Cardiac muscle cell (in vitro differentiated cells and primary cell): ENCODE data around the gene MEGF6. TPM values are rescaled to one million over a fixed set of nuclear protein-coding genes. Genes with fewer than 3 reads are reported as not detected.

ENCODE experiments used
- DNase-seq, 2 donors: peaks; one replicate each; pipeline versions ENCODE4 v3.0.0 to v3.0.0-alpha.2; 2010 to 2017; ENCODE audit warnings: low read depth in 1 of 2, low spot score in 1 of 2
- H3K27ac ChIP-seq: fragments of 200-600 bp; sonication (generic); 2 replicates; pipeline ENCODE4 v1.5.1; 2016
- H3K27me3 ChIP-seq: fragments of 200-600 bp; sonication (generic); 2 replicates; pipeline ENCODE4 v1.6.0; 2016; ENCODE audit warnings: control low read depth
- H3K36me3 ChIP-seq: fragments of 200-600 bp; sonication (generic); 2 replicates; pipeline ENCODE4 v1.5.1; 2016; ENCODE audit warnings: control low read depth
- H3K4me1 ChIP-seq: fragments of 200-600 bp; sonication (generic); 2 replicates; pipeline ENCODE4 v1.8.1; 2017; ENCODE audit warnings: low read depth, mild to moderate bottlenecking, mixed run types
- H3K4me3 ChIP-seq: fragments of 200-600 bp; sonication (generic); 2 replicates; pipeline ENCODE4 v1.5.1; 2016; ENCODE audit warnings: mild to moderate bottlenecking
- H3K9me3 ChIP-seq: fragments of 200-600 bp; sonication (generic); 2 replicates; pipeline ENCODE4 v1.5.1; 2017; ENCODE audit warnings: low read depth, mild to moderate bottlenecking, control low read depth
- polyA plus RNA-seq: library from polyadenylated mRNA; unstranded; fragments of >200 nt; fragmentation: Nextera tagmentation; extraction: Ambion mirVana; gene quantifications from 2 replicates; pipeline ENCODE4 v1.2.1, GENCODE V29; 2016
- total RNA-seq: library from RNA; depleted of rRNA; stranded (reverse); fragments of >200 nt; gene quantifications from 2 replicates; pipeline ENCODE4 v1.2.3, GENCODE V29; 2016
- TF ChIP-seq, protein P1 (sequence below): IDR thresholded peaks from 2 replicates; pipeline ENCODE4 v1.5.1; 2012; ENCODE audit warnings: low read depth, mild to moderate bottlenecking, low read length

MEGF6 gene
- total and polyA plus RNA-seq, 2 experiments from 2014 or later = 11.1 to 31.7 TPM

DNA sequence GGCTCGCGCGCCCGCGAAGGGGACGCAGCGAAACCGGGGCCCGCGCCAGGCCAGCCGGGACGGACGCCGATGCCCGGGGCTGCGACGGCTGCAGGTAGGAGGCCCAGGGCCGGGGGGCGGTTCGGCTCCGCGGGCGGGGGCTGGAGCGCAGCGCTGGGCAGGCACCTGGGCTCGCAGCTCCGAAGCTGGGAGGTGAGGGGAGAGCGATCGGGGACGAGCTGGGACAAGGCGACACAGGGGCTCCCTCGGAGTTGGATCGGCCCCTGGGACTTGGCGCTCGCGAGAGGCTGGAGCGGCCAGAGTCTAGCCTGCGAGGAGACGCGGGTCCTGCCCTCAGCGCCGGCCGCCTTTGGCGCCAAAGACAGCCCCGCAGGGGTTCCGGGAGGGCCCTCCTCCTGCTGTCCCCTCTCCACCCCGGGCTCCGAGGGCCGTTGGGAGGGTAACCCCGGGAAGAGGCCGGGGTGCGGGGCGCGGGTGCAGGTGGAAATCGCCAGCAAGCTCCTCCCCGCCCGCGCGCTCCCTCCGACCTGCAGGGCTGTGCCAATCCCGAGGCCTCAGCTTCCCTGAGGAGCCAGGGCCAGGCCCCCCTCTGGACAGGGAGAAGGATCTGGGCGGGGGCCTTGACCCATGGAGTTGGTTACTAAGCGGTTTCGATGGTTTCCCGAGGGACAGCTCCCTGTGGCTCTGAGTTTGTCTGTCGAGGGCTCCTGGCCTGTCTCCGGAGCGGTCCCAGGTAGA, 41.4 kb upstream of the MEGF6 start:
- no peak for DNase-seq
- Histone ChIP-seq H3K27me3 (peaks cover 77% of the 10 kb centered on the region), H3K4me3 (peak overlapping the region; percentile 18), H3K36me3 (no peaks in the 10 kb centered on the region), H3K4me1 (no peaks in the 10 kb centered on the region), H3K27ac (no peak overlapping the region), H3K9me3 (no peaks in the 10 kb centered on the region)
- TF ChIP-seq, protein P1, sequence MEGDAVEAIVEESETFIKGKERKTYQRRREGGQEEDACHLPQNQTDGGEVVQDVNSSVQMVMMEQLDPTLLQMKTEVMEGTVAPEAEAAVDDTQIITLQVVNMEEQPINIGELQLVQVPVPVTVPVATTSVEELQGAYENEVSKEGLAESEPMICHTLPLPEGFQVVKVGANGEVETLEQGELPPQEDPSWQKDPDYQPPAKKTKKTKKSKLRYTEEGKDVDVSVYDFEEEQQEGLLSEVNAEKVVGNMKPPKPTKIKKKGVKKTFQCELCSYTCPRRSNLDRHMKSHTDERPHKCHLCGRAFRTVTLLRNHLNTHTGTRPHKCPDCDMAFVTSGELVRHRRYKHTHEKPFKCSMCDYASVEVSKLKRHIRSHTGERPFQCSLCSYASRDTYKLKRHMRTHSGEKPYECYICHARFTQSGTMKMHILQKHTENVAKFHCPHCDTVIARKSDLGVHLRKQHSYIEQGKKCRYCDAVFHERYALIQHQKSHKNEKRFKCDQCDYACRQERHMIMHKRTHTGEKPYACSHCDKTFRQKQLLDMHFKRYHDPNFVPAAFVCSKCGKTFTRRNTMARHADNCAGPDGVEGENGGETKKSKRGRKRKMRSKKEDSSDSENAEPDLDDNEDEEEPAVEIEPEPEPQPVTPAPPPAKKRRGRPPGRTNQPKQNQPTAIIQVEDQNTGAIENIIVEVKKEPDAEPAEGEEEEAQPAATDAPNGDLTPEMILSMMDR = no peak

DNA sequence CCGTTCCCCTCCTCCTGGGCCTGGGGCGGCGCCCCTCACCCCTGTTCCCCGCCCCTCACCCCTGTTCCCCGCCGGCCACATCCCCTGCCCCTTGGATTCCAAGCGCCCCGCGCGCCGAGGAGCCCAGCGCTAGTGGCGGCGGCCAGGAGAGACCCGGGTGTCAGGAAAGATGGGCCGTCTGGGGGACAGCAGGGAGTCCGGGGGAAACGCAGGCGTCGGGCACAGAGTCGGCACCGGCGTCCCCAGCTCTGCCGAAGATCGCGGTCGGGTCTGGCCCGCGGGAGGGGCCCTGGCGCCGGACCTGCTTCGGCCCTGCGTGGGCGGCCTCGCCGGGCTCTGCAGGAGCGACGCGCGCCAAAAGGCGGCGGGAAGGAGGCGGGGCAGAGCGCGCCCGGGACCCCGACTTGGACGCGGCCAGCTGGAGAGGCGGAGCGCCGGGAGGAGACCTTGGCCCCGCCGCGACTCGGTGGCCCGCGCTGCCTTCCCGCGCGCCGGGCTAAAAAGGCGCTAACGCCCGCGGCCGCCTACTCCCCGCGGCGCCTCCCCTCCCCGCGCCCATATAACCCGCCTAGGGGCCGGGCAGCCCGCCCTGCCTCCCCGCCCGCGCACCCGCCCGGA, 40.7 kb upstream of the MEGF6 start, which contains the start of gene TP73:
Gene TP73, plus strand, starts transcription at position 587 of the 618 bp plus-strand sequence. CDS start 29,850 bp downstream, outside the sequence.
- Histone ChIP-seq H3K27me3 (peaks cover 71% of the 10 kb centered on the region), H3K36me3 (no peaks in the 10 kb centered on the region), H3K27ac (no peak within 1 kb of the TSS), H3K4me3 (peak within 1 kb of the TSS; percentile 18), H3K4me1 (no peaks in the 10 kb centered on the region), H3K9me3 (no peaks in the 10 kb centered on the region)
- DNase-seq = peak in 1 of 2 donors; percentile 6
- TF ChIP-seq, protein P1 = no peak

DNA sequence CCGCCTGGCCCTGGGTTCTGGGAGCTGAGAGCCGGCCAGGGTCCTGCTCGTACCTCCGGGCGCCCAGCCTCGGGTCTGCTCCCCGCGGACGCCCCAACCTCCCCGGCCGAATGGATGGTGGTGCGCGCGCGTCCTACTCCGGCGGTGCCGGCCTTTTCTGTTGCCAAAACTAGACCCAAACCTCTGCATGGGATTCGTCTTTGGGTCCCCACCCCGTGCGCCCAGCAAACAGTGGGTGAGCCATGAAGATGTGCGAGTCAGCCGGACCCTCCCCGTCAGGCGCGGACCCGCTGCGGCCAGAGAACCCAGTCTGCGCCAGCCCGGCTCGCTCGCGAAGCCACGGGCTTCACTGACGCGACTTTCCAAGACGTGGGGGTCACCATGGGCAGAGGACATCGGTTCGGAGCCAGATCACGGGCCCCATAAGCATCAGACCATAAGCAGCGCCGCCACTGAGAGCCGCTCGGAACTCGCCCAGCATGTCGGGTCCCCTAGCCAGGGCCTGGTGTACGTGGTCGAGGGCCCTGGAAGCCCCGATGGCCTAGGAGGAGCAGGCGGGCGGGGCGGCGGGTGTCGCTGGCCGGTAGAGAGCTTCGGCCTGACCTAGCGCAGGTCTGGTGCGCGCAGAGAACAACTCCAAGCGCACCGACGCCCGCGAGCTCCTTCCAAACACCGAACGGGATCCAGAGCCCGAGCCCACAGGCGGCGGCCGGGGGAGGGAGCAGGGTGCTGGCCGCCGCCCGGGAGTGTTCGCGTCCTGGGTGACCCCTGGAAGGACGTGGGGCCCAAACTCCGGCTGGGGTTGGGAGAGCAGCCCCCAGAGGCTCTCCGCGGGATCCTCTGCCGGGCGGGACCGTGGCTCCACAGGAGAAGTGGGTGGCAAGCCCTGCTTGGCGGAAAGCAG, 40.0 kb upstream of the MEGF6 start:
- Histone ChIP-seq H3K9me3 (no peaks in the 10 kb centered on the region), H3K27me3 (peaks cover 63% of the 10 kb centered on the region), H3K36me3 (peaks cover 4% of the 10 kb centered on the region), H3K4me1 (no peaks in the 10 kb centered on the region), H3K27ac (no peak overlapping the region), H3K4me3 (no peak overlapping the region)
- DNase-seq = peak in 1 of 2 donors; percentile 7
- TF ChIP-seq, protein P1 = no peak

DNA sequence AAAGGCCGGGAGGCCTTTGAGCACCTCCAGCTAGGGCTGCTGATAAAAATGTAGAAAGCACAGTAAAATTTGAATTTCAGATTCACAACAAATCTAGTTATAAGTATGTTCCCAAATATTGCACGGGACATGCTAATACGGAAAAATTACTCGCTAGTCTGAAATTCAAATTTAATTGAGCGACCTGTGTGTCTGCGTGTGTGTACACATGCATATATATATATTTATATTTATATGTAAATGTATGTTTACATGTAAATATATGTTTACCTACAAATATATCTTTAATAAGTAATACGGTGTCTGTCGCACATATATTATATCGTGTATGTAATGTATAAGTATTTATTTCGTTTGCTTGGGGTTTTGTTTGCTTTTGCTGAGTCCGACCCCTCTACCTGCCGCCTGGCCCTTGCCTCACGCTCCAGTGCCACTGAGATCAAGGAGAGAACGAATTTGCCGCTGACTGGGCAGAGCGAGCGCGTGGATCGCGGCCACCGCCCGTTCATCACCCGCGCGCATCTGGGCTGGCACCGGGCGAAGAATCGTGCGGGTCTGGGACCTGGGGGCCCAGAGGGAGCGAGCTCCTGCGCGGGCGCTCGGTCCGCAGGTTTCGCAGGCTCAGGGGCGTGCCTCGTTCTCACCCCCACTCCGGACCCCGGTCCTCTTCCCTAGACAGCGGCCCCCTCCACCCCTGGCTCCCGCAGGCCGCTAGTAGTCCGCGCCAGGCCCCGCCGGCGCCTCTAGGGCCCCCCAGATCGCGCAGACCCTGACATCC, 39.1 kb upstream of the MEGF6 start:
- TF ChIP-seq, protein P1 = no peak
- peaks cover 5% of the 10 kb centered on the region for H3K36me3 ChIP-seq
- H3K9me3 ChIP-seq = no peaks in the 10 kb centered on the region
- no peaks in the 10 kb centered on the region for H3K4me1 ChIP-seq
- peaks cover 55% of the 10 kb centered on the region for H3K27me3 ChIP-seq
- DNase-seq = no peak
- H3K4me3 ChIP-seq = peak overlapping the region; percentile 76
- H3K27ac ChIP-seq = no peak overlapping the region
